Medulla oblongata (tissue), 1 donor: ENCODE data around the gene SLC28A2.
A peak's percentile ranks its signal among the peaks of the same experiment; 100 is the strongest.
"Not testable (repeated sequence)": the region's sequence is repeated elsewhere in the genome, so short reads cannot be mapped to it uniquely, and the experiment has no call there.

Source experiments
- DNase-seq: peaks from one replicate; pipeline ENCODE4 v3.0.0-alpha.2; 2015; ENCODE audit errors: extremely low spot score

Gene SLC28A2

GRCh38 chr15:45262906-45263461 lies 10.9 kb downstream of the SLC28A2 start:
- no peak for DNase-seq

- DNase-seq, result no peak
These were observed 11.8 kb downstream of the SLC28A2 start for GRCh38 chr15:45263854-45264253.

GRCh38 chr15:45265506-45265905 lies 13.5 kb downstream of the SLC28A2 start:
- DNase-seq, result no peak

- DNase-seq, result no peak
These were observed 16.1 kb downstream of the SLC28A2 start for GRCh38 chr15:45268135-45268534.

GRCh38 chr15:45274636-45275380 lies 22.8 kb downstream of the SLC28A2 start:
- no peak for DNase-seq

GRCh38 chr15:45276831-45277230 lies 24.8 kb downstream of the SLC28A2 start:
- peak; percentile 73 for DNase-seq

GRCh38 chr15:45279024-45279698 lies 27.1 kb downstream of the SLC28A2 start:
- DNase-seq, result peak; percentile 100

- DNase-seq, result no peak
These were observed 33.4 kb downstream of the SLC28A2 start for GRCh38 chr15:45285413-45285812.

GRCh38 chr15:45287390-45287956 lies 35.4 kb downstream of the SLC28A2 start:
- DNase-seq, result no peak

- no peak for DNase-seq
These were observed 36.9 kb downstream of the SLC28A2 start for GRCh38 chr15:45288947-45289346.

GRCh38 chr15:45291822-45292582 lies 40.0 kb downstream of the SLC28A2 start:
- DNase-seq, result no peak

- DNase-seq, result not testable (repeated sequence)
These were observed 41.3 kb downstream of the SLC28A2 start for GRCh38 chr15:45293326-45293725.

- not testable (repeated sequence) for DNase-seq
These were observed 46.9 kb downstream of the SLC28A2 start for GRCh38 chr15:45298964-45299378.

- DNase-seq, result no peak
These were observed 52.7 kb downstream of the SLC28A2 start for GRCh38 chr15:45304711-45305110.

- no peak for DNase-seq
These were observed 54.1 kb downstream of the SLC28A2 start for GRCh38 chr15:45306105-45306504.

GRCh38 chr15:45307230-45307924 lies 55.3 kb downstream of the SLC28A2 start:
- DNase-seq, result peak; percentile 82

- not testable (repeated sequence) for DNase-seq
These were observed 62.1 kb downstream of the SLC28A2 start for GRCh38 chr15:45314117-45314516.

- peak; percentile 72 for DNase-seq
These were observed 62.9 kb downstream of the SLC28A2 start for GRCh38 chr15:45314960-45315359.

- no peak for DNase-seq
These were observed 67.6 kb downstream of the SLC28A2 start for GRCh38 chr15:45319472-45320214.

GRCh38 chr15:45320581-45321205 lies 68.7 kb downstream of the SLC28A2 start:
- no peak for DNase-seq
